H1 (cell line): Measurements from ENCODE around the gene IL4. TPM values are rescaled to one million over a fixed set of nuclear protein-coding genes. Genes with fewer than 3 reads are reported as not detected.

Source experiments
- CTCF ChIA-PET: fragments of 300-600 bp; sonication (Branson Sonifier 250); formaldehyde crosslinking; loops from one replicate; lab custom pipeline; 2021; ENCODE audit not compliant: partially characterized antibody; lab: Charles Lee
- POLR2A ChIA-PET: fragments of 300-600 bp; sonication (Branson Sonifier 250); formaldehyde crosslinking; loops from one replicate; lab custom pipeline; 2021; ENCODE audit warnings: inconsistent platforms; ENCODE audit not compliant: partially characterized antibody; lab: Charles Lee
- DNase-seq, 2 experiments: peaks; one replicate each; pipeline versions ENCODE4 v3.0.0 to v3.0.0-alpha.2; 2010 to 2022; ENCODE audit warnings: low spot score in 2 of 2, low read depth in 1 of 2, mixed read lengths in 1 of 2
- FAIRE-seq: peaks from 2 replicates; lab custom pipeline; 2011; peaks lifted over from hg19 to GRCh38; lab: Jason Lieb, UNC
- H2AFZ ChIP-seq: 2 replicates; pipeline ENCODE4 v1.8.1; 2012; ENCODE audit warnings: low read length, inconsistent platforms
- H2AK5ac ChIP-seq: 2 replicates; pipeline ENCODE4 v1.6.1; 2013; ENCODE audit warnings: low read depth, low read length
- H2BK120ac ChIP-seq: replicated peaks from 2 replicates; pipeline ENCODE3; 2013; ENCODE audit warnings: low read depth, low read length, inconsistent platforms
- H2BK12ac ChIP-seq: 2 replicates; pipeline ENCODE4 v1.6.1; 2013; ENCODE audit warnings: low read depth, low read length
- H2BK15ac ChIP-seq: 2 replicates; pipeline ENCODE4 v1.6.1; 2013; ENCODE audit warnings: low read length
- H2BK20ac ChIP-seq: 2 replicates; pipeline ENCODE4 v1.6.1; 2013; ENCODE audit warnings: low read length
- H2BK5ac ChIP-seq: 2 replicates; pipeline ENCODE4 v1.6.1; 2013; ENCODE audit warnings: low read depth, low read length
- H3K14ac ChIP-seq: 2 replicates; pipeline ENCODE4 v1.6.1; 2013; ENCODE audit warnings: inconsistent platforms; ENCODE audit not compliant: insufficient read length
- H3K18ac ChIP-seq: 2 replicates; pipeline ENCODE4 v1.6.1; 2013; ENCODE audit warnings: low read length; ENCODE audit errors: extremely low read depth
- H3K23ac ChIP-seq: 2 replicates; pipeline ENCODE4 v1.6.1; 2013; ENCODE audit warnings: inconsistent platforms; ENCODE audit not compliant: insufficient read length
- H3K23me2 ChIP-seq: 2 replicates; pipeline ENCODE4 v1.6.1; 2013; ENCODE audit warnings: low read depth, low read length
- H3K27ac ChIP-seq: 2 replicates; pipeline ENCODE4 v1.6.1; 2011; ENCODE audit warnings: low read depth, low read length, inconsistent platforms
- H3K27me3 ChIP-seq, 4 experiments: replicated peaks in 1 of 4; 1 replicate in 1 of 4; 2 replicates in 3 of 4; pipeline versions ENCODE4 v1.6.1 to v1.8.1; 2011 to 2013; ENCODE audit warnings: low read length in 3 of 4, mild to moderate bottlenecking in 3 of 4, inconsistent platforms in 2 of 4, mixed read lengths in 2 of 4, moderate library complexity in 1 of 4; ENCODE audit not compliant: control insufficient read depth in 3 of 4, insufficient read depth in 3 of 4; ENCODE audit errors: extremely low read depth in 1 of 4
- H3K36me3 ChIP-seq, 4 experiments: 2 replicates each; pipeline versions ENCODE4 v1.6.1 to v1.8.1; 2011 to 2013; ENCODE audit warnings: mild to moderate bottlenecking in 4 of 4, low read length in 3 of 4, moderate library complexity in 2 of 4, control low read depth in 1 of 4, inconsistent platforms in 1 of 4; ENCODE audit not compliant: insufficient read depth in 4 of 4, control insufficient read depth in 2 of 4
- H3K4ac ChIP-seq: replicated peaks from 2 replicates; pipeline ENCODE3; 2013; ENCODE audit warnings: low read length, low read depth, mixed read lengths, inconsistent platforms; ENCODE audit not compliant: insufficient read length
- H3K4me1 ChIP-seq, 4 experiments: replicated peaks in 1 of 4; 1 replicate in 1 of 4; 2 replicates in 3 of 4; pipeline versions ENCODE4 v1.6.1 to v1.8.1; 2011 to 2013; ENCODE audit warnings: low read length in 3 of 4, inconsistent platforms in 2 of 4, mixed read lengths in 1 of 4; ENCODE audit not compliant: insufficient read depth in 4 of 4, control insufficient read depth in 3 of 4
- H3K4me2 ChIP-seq, 2 experiments: 2 replicates each; pipeline versions ENCODE4 v1.6.1 to v1.8.1; 2011 to 2013; ENCODE audit warnings: low read depth in 2 of 2, low read length in 2 of 2, control low read depth in 1 of 2, inconsistent platforms in 1 of 2, mild to moderate bottlenecking in 1 of 2; ENCODE audit not compliant: insufficient read depth in 1 of 2
- H3K4me3 ChIP-seq, 4 experiments: fragments of 200-600, 300-600 bp in 1 of 4; sonication (generic), shearing (Covaris generic), sonication (Bioruptor Twin) in 1 of 4; 2 replicates each; pipeline versions ENCODE4 v1.5.1 to v1.8.1; 2011 to 2016; ENCODE audit warnings: low read length in 4 of 4, low read depth in 3 of 4, control low read depth in 2 of 4, inconsistent platforms in 2 of 4, mild to moderate bottlenecking in 2 of 4, mixed read lengths in 1 of 4, moderate library complexity in 1 of 4; ENCODE audit not compliant: insufficient read depth in 2 of 4; ENCODE audit errors: extremely low read depth in 1 of 4
- H3K56ac ChIP-seq: replicated peaks from 2 replicates; pipeline ENCODE3; 2013; ENCODE audit warnings: low read depth, mild to moderate bottlenecking, mixed read lengths, low read length, inconsistent platforms; ENCODE audit not compliant: insufficient read length
- H3K79me1 ChIP-seq: 2 replicates; pipeline ENCODE4 v1.6.1; 2013; ENCODE audit warnings: low read depth, low read length, control low read depth
- H3K79me2 ChIP-seq, 2 experiments: 2 replicates each; pipeline versions ENCODE4 v1.6.1 to v1.8.1; 2012 to 2013; ENCODE audit warnings: low read length in 2 of 2, mild to moderate bottlenecking in 2 of 2, inconsistent platforms in 1 of 2; ENCODE audit not compliant: insufficient read depth in 2 of 2, control insufficient read depth in 1 of 2
- H3K9ac ChIP-seq, 4 experiments: replicated peaks in 1 of 4; 1 replicate in 1 of 4; 2 replicates in 3 of 4; pipeline versions ENCODE4 v1.6.1 to v1.8.1; 2011 to 2013; ENCODE audit warnings: low read depth in 3 of 4, low read length in 3 of 4, control low read depth in 2 of 4, mild to moderate bottlenecking in 2 of 4, moderate library complexity in 2 of 4, inconsistent platforms in 1 of 4; ENCODE audit errors: extremely low read depth in 1 of 4
- H3K9me3 ChIP-seq, 2 experiments: 2 replicates each; pipeline versions ENCODE4 v1.6.1 to v1.8.1; 2012 to 2013; ENCODE audit warnings: mild to moderate bottlenecking in 2 of 2, moderate library complexity in 2 of 2, control low read depth in 1 of 2, inconsistent platforms in 1 of 2, low read depth in 1 of 2, low read length in 1 of 2, mixed read lengths in 1 of 2; ENCODE audit not compliant: insufficient read depth in 2 of 2
- H4K20me1 ChIP-seq, 2 experiments: replicated peaks in 1 of 2; 2 replicates each; pipeline versions ENCODE3 to v1.8.1; 2011 to 2013; ENCODE audit warnings: inconsistent platforms in 2 of 2, low read length in 2 of 2, mild to moderate bottlenecking in 1 of 2; ENCODE audit not compliant: insufficient read depth in 2 of 2, control insufficient read depth in 1 of 2
- H4K5ac ChIP-seq: 2 replicates; pipeline ENCODE4 v1.6.1; 2013; ENCODE audit warnings: low read length, low read depth, mixed read lengths, inconsistent platforms; ENCODE audit not compliant: insufficient read length
- H4K8ac ChIP-seq: 2 replicates; pipeline ENCODE4 v1.8.0; 2013; ENCODE audit warnings: mild to moderate bottlenecking, moderate library complexity, low read length, inconsistent platforms; ENCODE audit not compliant: insufficient read depth; ENCODE audit errors: extremely low read depth
- H4K91ac ChIP-seq: replicated peaks from 2 replicates; pipeline ENCODE3; 2013; ENCODE audit warnings: low read length, mixed read lengths, inconsistent platforms; ENCODE audit not compliant: insufficient read length
- MAX ChIP-seq: IDR thresholded peaks from 2 replicates; pipeline ENCODE4 v1.6.1; 2012; ENCODE audit warnings: inconsistent platforms
- SP4 ChIP-seq: IDR thresholded peaks from 2 replicates; pipeline ENCODE4 v1.6.1; 2012; ENCODE audit warnings: low read length, inconsistent platforms
- WGBS, 2 experiments: shearing (Covaris generic) in 1 of 2; methylation state at CpG; one replicate each; pipeline versions ENCODE4 v1.1.6 to v1.1.7; 2013 to 2015; ENCODE audit warnings: low lambda C conversion rate in 2 of 2, mixed read lengths in 2 of 2, inconsistent platforms in 1 of 2, low coverage in 1 of 2, missing lambda C conversion rate in 1 of 2; ENCODE audit not compliant: insufficient replicate concordance in 2 of 2, insufficient coverage in 1 of 2, insufficient read length in 1 of 2; ENCODE audit errors: extremely low coverage in 1 of 2, missing lambda C conversion rate in 1 of 2; 5-methylcytosine and 5-hydroxymethylcytosine counted together
- polyA plus RNA-seq, 7 experiments: library from polyadenylated mRNA; depleted of rRNA in 3 of 7; stranded (reverse) in 5 of 7; unstranded in 2 of 7; fragments of >200 nt in 5 of 7; fragments of 200-250 nt in 2 of 7; gene quantifications; 1 replicate in 5 of 7; 2 replicates in 1 of 7; 4 replicates in 1 of 7; pipeline versions ENCODE4 v1.2.1 to v1.2.3, GENCODE V29; 2011 to 2013; ENCODE audit warnings: missing spikeins in 2 of 7, mixed read lengths in 2 of 7
- total RNA-seq: library from RNA; stranded (reverse); fragmentation: NEBNext Ultra II Directional; extraction: Animal tissue kit (Norgen Biotek cat#: 25700); gene quantifications from 2 replicates; pipeline ENCODE4 v1.2.1, GENCODE V29; 2021

Gene IL4
- total and polyA plus RNA-seq, 2 of the 8 experiments (the other 6 are each of a cell fraction or from before 2014, with no cell fraction given) = not detected

- no peaks in the 10 kb centered on the region for H3K79me1 ChIP-seq
- H4K20me1 ChIP-seq = no peaks in the 10 kb centered on the region
- no peak overlapping the region for H4K8ac ChIP-seq
- no peak overlapping the region for H3K4me3 ChIP-seq
- no peak overlapping the region for H4K5ac ChIP-seq
- no peak overlapping the region for H3K27ac ChIP-seq
- no peak overlapping the region for H4K91ac ChIP-seq
- H3K79me2 ChIP-seq = no peaks in the 10 kb centered on the region
- no peak overlapping the region for H3K4ac ChIP-seq
- DNase-seq (no peak), FAIRE-seq (no peak)
- WGBS, 2 experiments = 86% methylated on average over 7 of the region's 7 CpGs; no CpG with 5 or more reads in 1 of the 2 experiments
- H3K23me2 ChIP-seq = no peaks in the 10 kb centered on the region
- H3K9ac ChIP-seq = no peak overlapping the region
- no peaks in the 10 kb centered on the region for H3K27me3 ChIP-seq
- no peaks in the 10 kb centered on the region for H3K36me3 ChIP-seq
- H3K9me3 ChIP-seq = no peaks in the 10 kb centered on the region
- no peaks in the 10 kb centered on the region for H3K4me1 ChIP-seq
- H3K23ac ChIP-seq = no peak overlapping the region
- H2BK120ac ChIP-seq = no peak overlapping the region
- H3K14ac ChIP-seq = no peak overlapping the region
- H3K4me2 ChIP-seq = no peak overlapping the region
- ChIA-PET CTCF (interaction anchor here (1.0 to 3.1 kb wide), 5 partner anchors 11 to 66 kb away, joined by 3 to 18 read pairs (median 3); no protein-coding TSS in a partner anchor), POLR2A (no interaction called here)
- H2BK12ac ChIP-seq = no peak overlapping the region
- H2BK20ac ChIP-seq = no peak overlapping the region
- no peak overlapping the region for H3K56ac ChIP-seq
- no peak overlapping the region for H2AK5ac ChIP-seq
- H3K18ac ChIP-seq = no peak overlapping the region
- H2BK5ac ChIP-seq = no peak overlapping the region
- H2BK15ac ChIP-seq = no peak overlapping the region
- no peak overlapping the region for H2AFZ ChIP-seq
- no peak for TF ChIP-seq MAX
- TF ChIP-seq SP4 = no peak
Measured at GRCh38 chr5:132688536-132689339, 14.9 kb downstream of the IL4 start.
